HG03280 (cell line): ENCODE data around the gene STK4.
"Not testable (repeated sequence)": the region's sequence is repeated elsewhere in the genome, so short reads cannot be mapped to it uniquely, and the experiment has no call there.

Experiments used
- ATAC-seq: cut with Tn5 transposase; IDR thresholded peaks from one replicate; pipeline ENCODE4 v1.9.1; 2021; ENCODE audit warnings: mild to moderate bottlenecking, moderate library complexity; ENCODE audit not compliant: unreplicated experiment

The STK4 gene

GRCh38 chr20:44981736-44982406 lies 15.6 kb downstream of the STK4 start:
- no peak for ATAC-seq

- no peak for ATAC-seq
These were observed 16.9 kb downstream of the STK4 start for GRCh38 chr20:44983093-44983674.

DNA sequence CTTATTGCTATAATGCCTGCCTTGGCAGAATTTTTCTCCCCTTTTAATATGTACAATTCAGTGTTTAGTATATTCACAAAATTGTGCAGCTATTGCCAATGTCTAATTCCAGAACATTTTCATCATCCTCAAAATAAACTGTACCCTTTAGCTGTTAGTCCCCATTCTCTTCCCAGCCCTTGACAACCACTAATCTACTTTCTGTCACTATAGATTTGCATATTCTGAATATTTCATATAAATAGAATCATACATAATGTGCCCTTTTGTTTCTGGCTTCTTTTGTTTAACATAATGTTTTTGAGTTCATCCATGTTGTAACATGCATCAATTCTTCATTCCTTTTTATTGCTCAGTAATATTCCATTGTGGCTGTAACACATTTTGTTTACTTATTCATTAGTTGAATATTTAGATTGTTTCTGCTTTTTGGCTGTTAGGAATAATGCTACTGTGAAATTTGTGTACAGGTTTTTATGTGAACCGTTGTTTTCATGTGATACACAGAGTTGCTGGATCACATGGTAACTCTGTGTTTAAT lies 22.4 kb downstream of the STK4 start:
- no peak for ATAC-seq

DNA sequence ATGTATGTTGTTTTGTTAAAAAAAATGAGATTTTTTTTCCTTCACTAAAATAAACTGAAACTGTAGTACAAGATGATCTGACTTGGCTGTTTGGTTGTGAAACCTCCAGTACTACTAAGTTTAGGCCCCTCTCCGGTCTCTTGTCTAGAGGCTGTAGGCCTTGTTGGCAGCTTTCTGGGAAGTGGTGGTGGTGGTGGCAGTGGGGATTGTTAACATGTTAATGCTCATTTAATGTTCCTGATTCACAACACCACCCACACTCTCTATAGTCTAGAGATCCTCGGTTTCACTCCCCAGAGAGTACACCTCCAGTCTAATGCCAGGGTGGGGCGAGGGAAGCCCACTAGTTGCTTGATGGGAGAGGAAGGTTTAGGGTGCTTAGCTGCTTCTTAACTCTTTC lies 24.1 kb downstream of the STK4 start:
- no peak for ATAC-seq

DNA sequence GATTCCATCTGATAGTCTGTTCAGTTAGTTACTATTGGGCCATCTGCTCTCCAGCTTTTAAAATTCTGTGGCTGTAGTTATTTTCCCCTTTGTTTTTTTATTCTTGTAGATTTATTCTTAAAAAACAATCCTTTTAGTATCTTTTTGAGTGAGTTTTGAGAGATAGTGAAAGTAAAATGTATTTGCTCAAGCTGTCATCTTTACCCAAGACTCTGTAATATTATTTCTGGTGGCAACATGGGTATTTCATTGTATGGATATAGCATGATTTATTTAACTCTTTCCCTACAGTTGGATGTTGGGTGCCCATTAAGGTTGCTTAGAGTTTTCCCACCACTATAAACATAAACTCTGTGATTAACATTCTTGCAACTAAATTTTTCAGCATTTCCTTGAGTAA lies 24.6 kb downstream of the STK4 start:
- ATAC-seq, result no peak

GRCh38 chr20:44993343-44993742 lies 27.0 kb downstream of the STK4 start:
- no peak for ATAC-seq

- ATAC-seq, result no peak
These were observed 30.9 kb downstream of the STK4 start for GRCh38 chr20:44997171-44997570.

- ATAC-seq, result no peak
These were observed 31.4 kb downstream of the STK4 start for GRCh38 chr20:44997668-44998067.

DNA sequence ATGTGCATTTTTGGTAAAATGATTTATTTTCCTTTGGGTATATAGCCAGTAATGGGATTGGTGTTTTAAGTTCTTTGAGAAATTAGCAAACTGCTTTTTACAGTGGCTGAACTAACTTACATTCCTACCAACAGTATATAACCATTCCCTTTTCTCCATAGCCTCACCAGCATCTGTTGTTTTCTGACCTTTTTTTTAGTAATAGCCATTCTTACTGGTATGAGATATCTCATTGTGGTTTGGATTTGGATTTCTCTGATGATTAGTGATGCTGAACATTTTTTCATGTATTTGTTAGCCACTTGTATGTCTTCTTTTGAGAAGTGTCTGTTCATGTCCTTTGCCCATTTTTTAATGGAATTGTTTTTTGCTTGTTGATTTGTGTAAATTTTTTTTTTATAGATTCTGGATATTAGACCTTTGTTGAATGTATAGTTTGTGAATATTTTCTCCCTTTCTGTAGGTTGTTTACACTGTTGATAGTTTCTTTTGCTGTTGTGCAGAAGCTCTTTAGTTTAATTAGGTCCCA lies 42.3 kb downstream of the STK4 start:
- no peak for ATAC-seq

DNA sequence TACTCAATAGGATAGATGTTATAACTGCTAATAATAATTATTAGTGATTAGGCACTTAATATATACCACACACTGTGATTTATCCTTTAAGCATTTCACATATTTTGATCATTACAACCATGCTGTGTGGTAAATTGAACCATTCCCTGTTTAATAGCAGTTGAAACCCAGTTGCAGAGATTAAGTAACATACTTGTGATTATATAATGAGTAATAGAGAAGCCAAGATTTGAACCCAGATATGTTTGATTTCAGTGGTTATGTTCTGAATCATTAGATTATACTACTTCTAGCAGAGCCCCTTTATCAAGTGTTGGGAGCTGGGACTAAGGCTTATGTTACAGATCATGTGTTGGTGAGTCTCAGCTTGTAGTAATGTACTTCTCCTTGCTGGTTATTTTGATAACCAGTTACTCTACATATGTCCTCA lies 44.1 kb downstream of the STK4 start:
- ATAC-seq, result no peak

GRCh38 chr20:45011108-45011526 lies 44.8 kb downstream of the STK4 start:
- no peak for ATAC-seq

DNA sequence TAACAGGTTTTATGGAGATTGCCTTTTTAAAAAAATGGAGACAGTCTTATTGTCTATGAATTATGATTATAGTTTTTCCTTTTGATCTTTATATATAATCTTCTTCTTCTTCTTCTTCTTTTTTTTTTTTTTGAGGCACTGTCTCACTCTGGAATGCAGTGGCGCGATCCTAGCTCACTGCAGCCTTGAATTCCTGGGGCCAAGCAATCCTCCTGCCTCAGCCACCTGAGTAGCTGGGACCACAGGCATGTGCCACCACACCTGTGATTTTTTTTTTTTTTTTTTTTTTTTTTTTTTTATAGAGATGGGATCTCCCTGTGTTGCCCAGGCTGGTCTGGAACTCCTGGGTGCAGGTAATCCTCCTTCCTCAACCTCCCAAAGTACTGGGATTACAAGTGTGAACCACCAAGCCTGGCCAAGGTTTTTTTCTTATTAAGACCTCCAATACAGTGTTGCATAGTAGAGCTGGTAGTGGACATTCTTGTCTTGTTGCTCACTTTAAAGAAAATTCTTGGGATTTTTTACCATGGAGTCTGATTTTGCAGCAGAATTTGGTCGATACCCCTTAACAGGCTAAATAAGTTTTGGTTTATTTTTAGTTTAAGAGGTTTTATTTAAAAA lies 46.5 kb downstream of the STK4 start:
- no peak for ATAC-seq

- not testable (repeated sequence) for ATAC-seq
These were observed 47.8 kb downstream of the STK4 start for GRCh38 chr20:45014131-45014530.

GRCh38 chr20:45014671-45015415 lies 48.5 kb downstream of the STK4 start:
- ATAC-seq, result no peak

- ATAC-seq, result no peak
These were observed 49.9 kb downstream of the STK4 start for GRCh38 chr20:45016089-45016671.

DNA sequence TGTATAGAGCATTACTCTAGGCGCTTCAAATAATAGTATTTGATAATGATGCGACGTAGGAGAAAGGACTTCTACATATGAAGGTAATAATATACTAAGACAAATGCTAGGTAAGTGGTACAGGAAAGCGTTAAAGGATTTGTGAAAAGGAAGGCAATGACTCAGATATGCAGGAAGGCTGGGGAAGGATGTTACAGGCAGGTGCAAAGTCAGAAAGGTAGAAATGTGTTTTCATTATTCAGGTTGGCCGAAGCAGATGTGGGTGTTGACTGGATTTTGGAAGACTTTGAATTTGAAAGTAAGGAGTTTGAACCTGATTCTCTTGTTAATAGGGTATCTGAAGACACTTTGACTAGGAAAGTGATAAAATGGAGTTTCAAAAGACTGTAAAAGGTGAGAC lies 51.0 kb downstream of the STK4 start:
- ATAC-seq, result no peak

- no peak for ATAC-seq
These were observed 51.5 kb downstream of the STK4 start for GRCh38 chr20:45017857-45018256.

DNA sequence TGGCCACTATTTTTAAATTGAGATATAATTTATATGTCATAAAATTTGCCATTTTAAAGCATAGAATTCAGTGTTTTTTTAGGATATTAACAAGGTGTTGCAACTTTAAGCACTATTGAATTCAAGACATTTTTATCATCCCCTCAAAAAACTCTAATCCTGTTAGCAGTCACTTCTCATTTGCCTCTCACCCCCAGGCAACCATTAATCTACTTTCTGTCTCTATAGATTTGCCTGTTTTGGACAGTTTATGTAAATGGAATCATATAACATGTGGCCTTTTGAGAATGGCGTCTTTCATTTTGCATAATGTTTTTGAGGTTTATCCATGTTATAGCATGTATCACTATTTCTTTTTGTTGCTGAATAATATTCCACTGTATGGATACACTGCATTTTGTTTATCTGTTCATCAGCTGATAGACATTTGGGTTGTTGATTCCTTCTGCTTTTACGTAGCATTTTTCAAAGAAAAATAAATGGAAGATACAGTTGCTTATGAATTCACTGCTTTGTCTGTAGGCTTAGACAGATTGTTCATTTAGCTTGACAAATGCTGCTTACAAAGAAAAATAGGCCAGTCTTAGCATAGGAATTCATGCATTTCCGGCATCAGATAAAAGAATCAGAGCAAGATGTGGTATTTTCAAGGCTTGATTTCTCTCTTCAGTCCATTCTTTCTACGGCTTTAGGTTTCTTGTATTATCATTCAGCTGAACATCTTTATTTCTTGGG lies 52.9 kb downstream of the STK4 start:
- no peak for ATAC-seq

DNA sequence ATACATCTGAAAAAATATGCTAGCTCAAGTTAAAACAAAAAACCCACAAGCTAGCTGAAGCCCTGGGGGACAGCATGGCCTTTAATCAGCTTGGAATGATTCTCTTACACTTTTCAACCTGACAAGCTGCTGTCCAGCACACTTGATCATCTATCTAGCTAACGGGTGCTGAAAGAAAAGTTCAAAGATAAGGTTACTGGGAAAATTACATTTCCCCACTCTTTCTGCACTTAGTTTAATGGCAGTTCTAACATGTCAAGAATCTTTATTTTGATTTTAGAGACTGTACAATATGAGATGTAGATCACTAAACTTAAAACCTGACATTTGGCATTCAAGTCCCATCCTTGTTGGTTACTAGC lies 53.4 kb downstream of the STK4 start:
- no peak for ATAC-seq

GRCh38 chr20:45020236-45020886 lies 54.0 kb downstream of the STK4 start:
- ATAC-seq, result no peak
